IMR-90 (cell line): ENCODE results near the gene MLH3. TPM values are rescaled to one million over a fixed set of nuclear protein-coding genes. Genes with fewer than 3 reads are reported as not detected.

Source experiments
- ATAC-seq: fragments of 200-7000 bp; cut with Tn5 transposase; 2 replicates; pipeline ENCODE4 v1.9.1; 2020; ENCODE audit warnings: low read depth, mild to moderate bottlenecking, moderate library complexity
- BruUV-seq: library from RNA; stranded (reverse); fragments of 400-500 nt; replicated peaks from 2 replicates; lab custom pipeline; 2021; lab: Mats Ljungman, UMichigan
- CTCF ChIA-PET: fragments of 300-600 bp; formaldehyde crosslinking; extraction: SDS; loops from one replicate; lab custom pipeline; 2021; ENCODE audit warnings: antibody characterized with exemption; lab: Yijun Ruan, JAX
- POLR2A ChIA-PET: fragments of 300-600 bp; sonication (Branson Sonifier 250); formaldehyde crosslinking; loops from one replicate; lab custom pipeline; 2022; ENCODE audit warnings: antibody characterized with exemption; ENCODE audit not compliant: unreplicated experiment; lab: Charles Lee
- DNase-seq: peaks from one replicate; pipeline ENCODE4 v3.0.0; 2013
- H2AFZ ChIP-seq: replicated peaks from 2 replicates; pipeline ENCODE3; 2013; ENCODE audit warnings: low read length, mild to moderate bottlenecking; ENCODE audit not compliant: poor library complexity
- H2AK5ac ChIP-seq: 2 replicates; pipeline ENCODE4 v1.6.1; 2013; ENCODE audit warnings: low read depth, low read length, inconsistent platforms
- H2AK9ac ChIP-seq: replicated peaks from 2 replicates; pipeline ENCODE3; 2013; ENCODE audit warnings: mild to moderate bottlenecking, low read depth, low read length, moderate library complexity; ENCODE audit not compliant: poor library complexity
- H2BK120ac ChIP-seq: 2 replicates; pipeline ENCODE4 v1.6.1; 2013; ENCODE audit warnings: low read depth, low read length, inconsistent platforms
- H2BK15ac ChIP-seq: 3 replicates; pipeline ENCODE4 v1.6.1; 2013; ENCODE audit warnings: low read depth, low read length, inconsistent platforms
- H2BK20ac ChIP-seq: 2 replicates; pipeline ENCODE4 v1.6.1; 2013; ENCODE audit warnings: low read depth, mild to moderate bottlenecking, inconsistent platforms, low read length, moderate library complexity
- H2BK5ac ChIP-seq: 2 replicates; pipeline ENCODE4 v1.6.1; 2013; ENCODE audit warnings: mild to moderate bottlenecking, low read depth, low read length, inconsistent platforms; ENCODE audit not compliant: poor library complexity, severe bottlenecking
- H3K14ac ChIP-seq: replicated peaks from 2 replicates; pipeline ENCODE4 v1.6.1; 2013; ENCODE audit warnings: low read depth, low read length, inconsistent platforms
- H3K18ac ChIP-seq: 2 replicates; pipeline ENCODE4 v1.6.1; 2013; ENCODE audit warnings: low read depth, low read length, control low read depth
- H3K23ac ChIP-seq: 2 replicates; pipeline ENCODE4 v1.6.1; 2013; ENCODE audit warnings: low read depth, low read length, inconsistent platforms
- H3K27ac ChIP-seq: 2 replicates; pipeline ENCODE4 v1.5.1; 2013; ENCODE audit warnings: mild to moderate bottlenecking, control low read depth, low read length; ENCODE audit not compliant: insufficient read depth
- H3K27me3 ChIP-seq: 2 replicates; pipeline ENCODE4 v1.6.1; 2013; ENCODE audit warnings: low read length; ENCODE audit not compliant: control insufficient read depth, insufficient read depth
- H3K36me3 ChIP-seq: 2 replicates; pipeline ENCODE4 v1.6.1; 2013; ENCODE audit warnings: low read length, mixed read lengths; ENCODE audit not compliant: control insufficient read depth, insufficient read depth
- H3K4ac ChIP-seq: 2 replicates; pipeline ENCODE4 v1.6.1; 2013; ENCODE audit warnings: low read depth, low read length, inconsistent platforms
- H3K4me1 ChIP-seq: 2 replicates; pipeline ENCODE4 v1.6.1; 2013; ENCODE audit warnings: low read length, mixed read lengths; ENCODE audit not compliant: control insufficient read depth, insufficient read depth
- H3K4me2 ChIP-seq: 2 replicates; pipeline ENCODE4 v1.6.1; 2013; ENCODE audit warnings: low read depth, mild to moderate bottlenecking, control low read depth, low read length, moderate library complexity
- H3K4me3 ChIP-seq: 2 replicates; pipeline ENCODE4 v1.5.1; 2013; ENCODE audit warnings: low read depth, mild to moderate bottlenecking, control low read depth, low read length, moderate library complexity; ENCODE audit not compliant: insufficient read depth
- H3K56ac ChIP-seq: 2 replicates; pipeline ENCODE4 v1.6.1; 2013; ENCODE audit warnings: low read length, inconsistent platforms; ENCODE audit not compliant: insufficient read depth; ENCODE audit errors: extremely low read depth
- H3K79me1 ChIP-seq, 2 experiments: 2 replicates each; pipeline ENCODE4 v1.6.1; 2013; ENCODE audit warnings: low read length in 2 of 2, inconsistent platforms in 1 of 2, low read depth in 1 of 2
- H3K9ac ChIP-seq: 2 replicates; pipeline ENCODE4 v1.6.1; 2013; ENCODE audit warnings: low read depth, low read length, control low read depth
- H3K9me1 ChIP-seq: 2 replicates; pipeline ENCODE4 v1.6.1; 2013; ENCODE audit warnings: low read length, inconsistent platforms; ENCODE audit not compliant: insufficient read depth
- H3K9me3 ChIP-seq: 2 replicates; pipeline ENCODE4 v1.6.1; 2013; ENCODE audit warnings: low read length; ENCODE audit not compliant: control insufficient read depth, insufficient read depth
- H4K20me1 ChIP-seq: 2 replicates; pipeline ENCODE4 v1.6.1; 2013; ENCODE audit warnings: low read length, inconsistent platforms; ENCODE audit not compliant: insufficient read depth
- H4K5ac ChIP-seq: 2 replicates; pipeline ENCODE4 v1.6.1; 2013; ENCODE audit warnings: mild to moderate bottlenecking, low read depth, low read length, control low read depth
- H4K8ac ChIP-seq, 2 experiments: 2 replicates each; pipeline ENCODE4 v1.6.1; 2013; ENCODE audit warnings: low read depth in 2 of 2, low read length in 2 of 2, control low read depth in 1 of 2, inconsistent platforms in 1 of 2
- H4K91ac ChIP-seq: 2 replicates; pipeline ENCODE4 v1.6.1; 2013; ENCODE audit warnings: low read depth, low read length, inconsistent platforms; ENCODE audit not compliant: insufficient read depth
- BHLHE40 ChIP-seq: fragments of 150-350 bp; IDR thresholded peaks from 2 replicates; pipeline ENCODE4 v1.6.1; 2016; ENCODE audit warnings: mild to moderate bottlenecking, low read depth, low read length
- CEBPB ChIP-seq: IDR thresholded peaks from 2 replicates; pipeline ENCODE4 v1.6.1; 2012; ENCODE audit warnings: low read depth, low read length, improper control_type of control experiment
- CHD1 ChIP-seq: IDR thresholded peaks from 2 replicates; pipeline ENCODE4 v1.6.1; 2012; ENCODE audit warnings: low read depth, low read length, improper control_type of control experiment
- CTCF ChIP-seq: conservative IDR thresholded peaks from 2 replicates; pipeline ENCODE4 v1.5.1; 2012; ENCODE audit warnings: mild to moderate bottlenecking, low read depth, low read length, improper control_type of control experiment
- ELK1 ChIP-seq: fragments of 150-350 bp; IDR thresholded peaks from 2 replicates; pipeline ENCODE4 v1.6.1; 2016; ENCODE audit warnings: low read depth, mild to moderate bottlenecking, low read length, moderate library complexity, borderline replicate concordance
- FOS ChIP-seq: fragments of 150-350 bp; IDR thresholded peaks from 2 replicates; pipeline ENCODE4 v1.6.1; 2016; ENCODE audit warnings: low read depth, low read length
- MAFK ChIP-seq: IDR thresholded peaks from 2 replicates; pipeline ENCODE4 v1.6.1; 2012; ENCODE audit warnings: low read depth, low read length, improper control_type of control experiment
- MAZ ChIP-seq: IDR thresholded peaks from 2 replicates; pipeline ENCODE4 v1.6.1; 2012; ENCODE audit warnings: low read depth, mild to moderate bottlenecking, low read length, improper control_type of control experiment, moderate library complexity, borderline replicate concordance
- MXI1 ChIP-seq: IDR thresholded peaks from 2 replicates; pipeline ENCODE4 v1.6.1; 2012; ENCODE audit warnings: low read depth, mild to moderate bottlenecking, low read length, moderate library complexity, borderline replicate concordance
- NFE2L2 ChIP-seq: fragments of 150-350 bp; IDR thresholded peaks from 2 replicates; pipeline ENCODE4 v1.6.1; 2016; ENCODE audit warnings: low read depth, mild to moderate bottlenecking, low read length
- POLR2A ChIP-seq: IDR thresholded peaks from 2 replicates; pipeline ENCODE4 v1.6.1; 2012; ENCODE audit warnings: mild to moderate bottlenecking, low read depth, low read length
- RAD21 ChIP-seq: IDR thresholded peaks from 2 replicates; pipeline ENCODE4 v1.6.1; 2012; ENCODE audit warnings: low read length, improper control_type of control experiment
- RCOR1 ChIP-seq: IDR thresholded peaks from 2 replicates; pipeline ENCODE4 v1.6.1; 2012; ENCODE audit warnings: mild to moderate bottlenecking, low read length, improper control_type of control experiment; ENCODE audit not compliant: insufficient replicate concordance
- RFX5 ChIP-seq: IDR thresholded peaks from 2 replicates; pipeline ENCODE4 v1.8.0; 2012; ENCODE audit warnings: low read depth, mild to moderate bottlenecking, low read length, moderate library complexity
- USF2 ChIP-seq: fragments of 150-350 bp; IDR thresholded peaks from 2 replicates; pipeline ENCODE4 v1.6.1; 2017; ENCODE audit warnings: mild to moderate bottlenecking, antibody characterized with exemption, low read length, low read depth
- WGBS, 2 experiments: methylation state at CpG; one replicate each; pipeline versions ENCODE4 v1.1.5 to v1.1.7; 2013; ENCODE audit warnings: missing lambda C conversion rate in 2 of 2; ENCODE audit not compliant: insufficient read length in 1 of 2; ENCODE audit errors: extremely low coverage in 2 of 2; 5-methylcytosine and 5-hydroxymethylcytosine counted together
- dilution Hi-C: fragments of 300-500 bp; cut with HindIII; formaldehyde crosslinking; loops from one replicate; pipeline ENCODE4 v1.14.3; 2018; ENCODE audit warnings: low sequenced_read_pairs; ENCODE audit not compliant: unreplicated experiment
- in situ Hi-C: fragments of 300-500 bp; cut with MboI; formaldehyde crosslinking; loops from 3 replicates; pipeline ENCODE4 v1.14.3; 2019; ENCODE audit warnings: low sequenced_read_pairs, inconsistent platforms, mixed read lengths
- intact Hi-C: fragments of 100-400 bp; cut with micrococcal nuclease; formaldehyde crosslinking; loops from 2 replicates; pipeline ENCODE4 v1.10.0; 2022
- polyA plus RNA-seq, 3 experiments: library from polyadenylated mRNA; depleted of rRNA; stranded (reverse); fragments of >200 nt; gene quantifications; 2 replicates each; pipeline ENCODE4 v1.2.3, GENCODE V29; 2012; ENCODE audit warnings: low replicate concordance in 1 of 3
- total RNA-seq: library from RNA; depleted of rRNA; stranded (reverse); fragments of >200 nt; gene quantifications from 2 replicates; pipeline ENCODE4 v1.2.3, GENCODE V29; 2012

The MLH3 gene
- total and polyA plus RNA-seq, 2 of the 4 experiments (the other 2 are of a cell fraction), result 5.6 to 14.7 TPM

DNA sequence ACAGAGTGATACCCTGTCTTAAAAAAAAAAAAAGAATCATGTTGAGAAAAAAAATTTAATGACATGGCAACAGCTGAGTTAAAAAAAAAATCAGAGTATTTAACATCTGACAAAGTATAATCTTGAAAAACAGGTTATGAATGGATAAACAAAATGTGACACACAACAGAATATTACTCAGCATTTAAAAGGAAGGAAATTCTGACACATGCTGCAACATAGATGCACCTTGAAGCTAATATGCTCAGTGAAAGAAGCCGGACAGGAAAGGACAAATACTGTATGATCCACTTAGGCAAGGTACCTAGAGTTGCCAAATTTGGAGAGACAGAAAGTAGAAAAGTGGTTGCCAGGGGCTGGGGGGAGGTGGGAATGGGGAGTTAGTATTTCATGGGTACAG is 67.9 kb downstream of the MLH3 start:
- H3K4me3 ChIP-seq, result no peak overlapping the region
- no peak overlapping the region for H4K5ac ChIP-seq
- TF ChIP-seq RFX5 (no peak), USF2 (no peak), MAZ (no peak), MXI1 (no peak), CHD1 (no peak), FOS (no peak), RCOR1 (no peak), ELK1 (no peak), CEBPB (no peak), MAFK (no peak), POLR2A (no peak), CTCF (no peak), NFE2L2 (no peak), BHLHE40 (no peak), RAD21 (no peak)
- no peaks in the 10 kb centered on the region for H4K20me1 ChIP-seq
- CTCF ChIA-PET, result interaction anchor here (0.6 kb wide), 1 partner anchor 77 kb away, joined by 6 read pairs; no protein-coding TSS in a partner anchor
- no peak overlapping the region for H3K4ac ChIP-seq
- in situ Hi-C loops (no loop called here), dilution Hi-C loops (no loop called here), intact Hi-C loops (no loop called here)
- H3K14ac ChIP-seq, result no peak overlapping the region
- H3K4me2 ChIP-seq, result no peak overlapping the region
- no peak overlapping the region for H3K27ac ChIP-seq
- no peak for ATAC-seq
- H3K9me3 ChIP-seq, result no peaks in the 10 kb centered on the region
- H2BK120ac ChIP-seq, result no peak overlapping the region
- H3K79me1 ChIP-seq, result no peaks in the 10 kb centered on the region
- no peak overlapping the region for H2BK15ac ChIP-seq
- H3K36me3 ChIP-seq, result no peaks in the 10 kb centered on the region
- H3K9ac ChIP-seq, result no peak overlapping the region
- H3K4me1 ChIP-seq, result peaks cover 17% of the 10 kb centered on the region
- POLR2A ChIA-PET, result interaction anchor here (0.6 kb wide), 1 partner anchor 40 kb away, joined by 3 read pairs; no protein-coding TSS in a partner anchor
- no peak overlapping the region for H2AK5ac ChIP-seq
- H2AK9ac ChIP-seq, result no peak overlapping the region
- no peak overlapping the region for H2BK5ac ChIP-seq
- H2BK20ac ChIP-seq, result no peak overlapping the region
- DNase-seq, result no peak
- H4K8ac ChIP-seq, result no peak overlapping the region
- 89% methylated on average over 1 of the region's 1 CpG; no CpG with 5 or more reads in 1 of the 2 experiments for WGBS, 2 experiments
- no peak overlapping the region for H2AFZ ChIP-seq
- H3K9me1 ChIP-seq, result peaks cover 12% of the 10 kb centered on the region; the same call in 1 of the 2 replicates
- no peak overlapping the region for H4K91ac ChIP-seq
- no peak overlapping the region for H3K18ac ChIP-seq
- H3K23ac ChIP-seq, result no peak overlapping the region
- H3K56ac ChIP-seq, result no peak overlapping the region
- no peaks in the 10 kb centered on the region for H3K27me3 ChIP-seq
- no TSS peak for BruUV-seq
